ENCODE measurements around the gene GLCCI1.

GLCCI1 gene

GRCh38 chr7:8134089-8134733 is 165.6 kb downstream of the GLCCI1 start:
- no peak for DNase-seq

DNA sequence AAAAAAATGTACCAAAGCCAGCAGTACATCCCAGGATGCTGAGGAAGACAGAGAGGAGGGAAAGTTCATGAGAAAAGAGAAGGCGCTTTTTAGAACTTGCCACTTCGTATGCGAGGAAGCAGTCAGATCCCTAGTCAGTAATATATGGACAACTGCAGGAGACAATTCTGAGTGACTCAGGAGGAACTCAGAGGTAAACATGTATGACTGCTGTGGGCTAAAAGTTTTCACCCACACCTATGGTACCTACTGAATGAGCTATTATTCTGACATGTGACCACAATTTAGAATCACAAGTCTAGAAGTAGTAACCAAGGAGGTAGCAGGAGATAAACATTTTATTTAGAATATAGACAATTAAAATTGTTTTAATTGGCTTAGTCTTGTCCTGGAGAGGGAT is 166.8 kb downstream of the GLCCI1 start:
- DNase-seq = no peak

DNA sequence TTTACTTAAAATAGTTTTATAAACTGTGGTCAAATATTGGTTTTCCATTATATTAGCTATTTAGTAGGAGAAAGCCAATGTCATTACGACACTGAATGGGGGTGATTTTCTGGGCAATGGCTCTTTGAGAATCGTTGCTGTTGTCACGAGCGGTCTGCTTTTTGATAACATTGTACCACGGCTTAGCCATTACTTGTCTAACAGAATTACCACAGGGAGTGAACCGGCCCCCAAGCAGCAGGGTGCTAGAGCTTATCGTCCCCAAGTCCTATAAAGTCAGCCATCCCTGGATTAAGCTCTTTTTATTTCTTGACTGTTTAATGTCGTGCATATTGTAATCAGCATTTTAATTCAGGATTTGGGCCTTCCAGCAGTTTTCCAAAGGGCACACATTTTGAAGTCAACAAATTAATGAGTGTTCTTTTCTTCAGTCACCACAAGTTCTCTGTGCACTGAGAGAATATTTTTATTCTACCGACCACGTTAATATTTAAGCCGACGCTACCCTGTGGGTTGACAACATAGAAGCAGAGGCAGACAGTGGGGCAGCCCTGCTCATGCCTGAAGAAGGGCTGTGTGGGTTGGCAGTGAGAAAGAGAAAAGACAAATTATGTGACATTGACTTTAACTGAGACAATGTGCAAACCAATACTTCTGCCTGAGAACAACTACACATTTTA is 167.6 kb downstream of the GLCCI1 start:
- DNase-seq = no peak

Measured in activated CD4-positive, alpha-beta T cell treated with anti-CD3 and anti-CD28 coated beads, Interleukin-2, amount 50 U/mL, for 1 hour (primary cell).